Cardiac muscle cell (in vitro differentiated cells and primary cell): ENCODE results near the gene HSPB7. TPM values are rescaled to one million over a fixed set of nuclear protein-coding genes. Genes with fewer than 3 reads are reported as not detected.

Experiments
- DNase-seq, 2 donors: peaks; one replicate each; pipeline versions ENCODE4 v3.0.0 to v3.0.0-alpha.2; 2010 to 2017; ENCODE audit warnings: low read depth in 1 of 2, low spot score in 1 of 2
- H3K27ac ChIP-seq: fragments of 200-600 bp; sonication (generic); 2 replicates; pipeline ENCODE4 v1.5.1; 2016
- H3K27me3 ChIP-seq: fragments of 200-600 bp; sonication (generic); 2 replicates; pipeline ENCODE4 v1.6.0; 2016; ENCODE audit warnings: control low read depth
- H3K36me3 ChIP-seq: fragments of 200-600 bp; sonication (generic); 2 replicates; pipeline ENCODE4 v1.5.1; 2016; ENCODE audit warnings: control low read depth
- H3K4me1 ChIP-seq: fragments of 200-600 bp; sonication (generic); 2 replicates; pipeline ENCODE4 v1.8.1; 2017; ENCODE audit warnings: low read depth, mild to moderate bottlenecking, mixed run types
- H3K4me3 ChIP-seq: fragments of 200-600 bp; sonication (generic); 2 replicates; pipeline ENCODE4 v1.5.1; 2016; ENCODE audit warnings: mild to moderate bottlenecking
- H3K9me3 ChIP-seq: fragments of 200-600 bp; sonication (generic); 2 replicates; pipeline ENCODE4 v1.5.1; 2017; ENCODE audit warnings: low read depth, mild to moderate bottlenecking, control low read depth
- polyA plus RNA-seq: library from polyadenylated mRNA; unstranded; fragments of >200 nt; fragmentation: Nextera tagmentation; extraction: Ambion mirVana; gene quantifications from 2 replicates; pipeline ENCODE4 v1.2.1, GENCODE V29; 2016
- total RNA-seq: library from RNA; depleted of rRNA; stranded (reverse); fragments of >200 nt; gene quantifications from 2 replicates; pipeline ENCODE4 v1.2.3, GENCODE V29; 2016
- TF ChIP-seq, protein P1 (sequence below): IDR thresholded peaks from 2 replicates; pipeline ENCODE4 v1.5.1; 2012; ENCODE audit warnings: low read depth, mild to moderate bottlenecking, low read length

HSPB7 gene
- total and polyA plus RNA-seq, 2 experiments from 2014 or later = 509 to 2,165 TPM

DNA sequence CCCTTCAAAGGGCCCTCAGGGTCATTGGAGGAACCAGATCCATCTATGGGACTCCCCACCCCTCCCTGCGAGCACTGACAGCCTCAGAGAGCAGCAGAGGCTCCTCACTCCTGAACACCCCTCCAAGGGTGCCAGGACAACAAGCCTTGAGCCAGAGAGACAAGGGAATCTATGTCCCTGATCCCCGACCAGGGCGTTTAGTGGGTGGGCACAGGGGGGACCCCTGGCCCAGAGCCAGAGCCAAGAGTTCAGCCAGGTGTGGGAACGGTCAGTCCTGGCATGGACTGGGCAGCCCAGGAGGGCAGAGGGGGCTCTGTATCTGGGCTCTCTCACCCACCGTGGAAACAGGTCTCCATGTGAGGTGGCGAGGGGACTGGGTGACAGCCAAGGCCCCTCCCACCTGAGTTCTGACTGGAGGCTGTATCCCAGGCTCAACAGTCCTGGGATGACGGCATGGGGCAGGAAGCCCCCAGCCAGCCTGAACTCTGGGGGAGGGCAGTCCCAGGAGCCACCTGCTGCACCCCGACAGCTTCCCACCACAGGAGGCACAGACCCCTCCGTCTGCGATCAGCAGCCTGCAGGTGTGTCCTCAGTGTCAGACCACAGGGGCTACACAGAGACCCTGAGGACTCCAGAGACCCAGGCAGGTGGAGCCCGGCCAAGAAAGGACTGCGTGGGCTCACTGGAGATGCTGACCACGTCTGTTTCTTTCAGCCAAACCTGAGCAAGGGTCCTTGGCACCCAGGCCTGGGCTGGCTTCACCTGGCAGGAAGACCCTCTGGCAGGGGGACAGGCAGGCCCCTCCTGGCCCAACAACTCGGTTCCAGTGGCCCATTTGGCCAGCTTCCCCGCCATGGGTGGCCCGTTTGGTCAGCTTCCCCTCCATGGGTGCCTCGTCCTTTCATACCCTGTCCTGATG, 25.0 kb downstream of the HSPB7 start:
- TF ChIP-seq, protein P1, sequence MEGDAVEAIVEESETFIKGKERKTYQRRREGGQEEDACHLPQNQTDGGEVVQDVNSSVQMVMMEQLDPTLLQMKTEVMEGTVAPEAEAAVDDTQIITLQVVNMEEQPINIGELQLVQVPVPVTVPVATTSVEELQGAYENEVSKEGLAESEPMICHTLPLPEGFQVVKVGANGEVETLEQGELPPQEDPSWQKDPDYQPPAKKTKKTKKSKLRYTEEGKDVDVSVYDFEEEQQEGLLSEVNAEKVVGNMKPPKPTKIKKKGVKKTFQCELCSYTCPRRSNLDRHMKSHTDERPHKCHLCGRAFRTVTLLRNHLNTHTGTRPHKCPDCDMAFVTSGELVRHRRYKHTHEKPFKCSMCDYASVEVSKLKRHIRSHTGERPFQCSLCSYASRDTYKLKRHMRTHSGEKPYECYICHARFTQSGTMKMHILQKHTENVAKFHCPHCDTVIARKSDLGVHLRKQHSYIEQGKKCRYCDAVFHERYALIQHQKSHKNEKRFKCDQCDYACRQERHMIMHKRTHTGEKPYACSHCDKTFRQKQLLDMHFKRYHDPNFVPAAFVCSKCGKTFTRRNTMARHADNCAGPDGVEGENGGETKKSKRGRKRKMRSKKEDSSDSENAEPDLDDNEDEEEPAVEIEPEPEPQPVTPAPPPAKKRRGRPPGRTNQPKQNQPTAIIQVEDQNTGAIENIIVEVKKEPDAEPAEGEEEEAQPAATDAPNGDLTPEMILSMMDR = no peak
- Histone ChIP-seq H3K27me3 (no peaks in the 10 kb centered on the region), H3K9me3 (no peaks in the 10 kb centered on the region), H3K36me3 (no peaks in the 10 kb centered on the region), H3K4me3 (no peak overlapping the region), H3K27ac (no peak overlapping the region), H3K4me1 (no peaks in the 10 kb centered on the region)
- no peak for DNase-seq

DNA sequence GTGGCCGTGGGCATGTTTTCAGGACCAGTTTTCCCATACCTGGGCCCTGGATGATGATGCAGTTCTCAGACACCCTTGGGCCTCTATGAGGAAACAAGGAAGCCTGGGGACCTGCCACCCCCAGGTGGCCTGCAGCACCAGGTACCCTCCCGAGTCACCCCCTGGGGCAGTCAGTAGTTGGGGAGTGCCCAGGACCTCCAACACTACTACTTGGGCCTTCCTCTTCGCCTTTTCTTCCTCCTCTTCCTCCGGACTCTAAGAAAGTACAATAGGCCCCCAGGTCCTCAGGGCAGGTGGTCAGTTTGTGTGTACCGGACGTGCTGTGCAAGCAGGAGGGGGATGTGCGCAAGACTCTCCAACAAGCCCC, 25.7 kb downstream of the HSPB7 start:
- no peak for DNase-seq
- no peaks in the 10 kb centered on the region for H3K9me3 ChIP-seq
- TF ChIP-seq, protein P1 = no peak
- no peaks in the 10 kb centered on the region for H3K27me3 ChIP-seq
- H3K36me3 ChIP-seq = no peaks in the 10 kb centered on the region
- H3K27ac ChIP-seq = no peak overlapping the region
- H3K4me1 ChIP-seq = no peaks in the 10 kb centered on the region
- no peak overlapping the region for H3K4me3 ChIP-seq

DNA sequence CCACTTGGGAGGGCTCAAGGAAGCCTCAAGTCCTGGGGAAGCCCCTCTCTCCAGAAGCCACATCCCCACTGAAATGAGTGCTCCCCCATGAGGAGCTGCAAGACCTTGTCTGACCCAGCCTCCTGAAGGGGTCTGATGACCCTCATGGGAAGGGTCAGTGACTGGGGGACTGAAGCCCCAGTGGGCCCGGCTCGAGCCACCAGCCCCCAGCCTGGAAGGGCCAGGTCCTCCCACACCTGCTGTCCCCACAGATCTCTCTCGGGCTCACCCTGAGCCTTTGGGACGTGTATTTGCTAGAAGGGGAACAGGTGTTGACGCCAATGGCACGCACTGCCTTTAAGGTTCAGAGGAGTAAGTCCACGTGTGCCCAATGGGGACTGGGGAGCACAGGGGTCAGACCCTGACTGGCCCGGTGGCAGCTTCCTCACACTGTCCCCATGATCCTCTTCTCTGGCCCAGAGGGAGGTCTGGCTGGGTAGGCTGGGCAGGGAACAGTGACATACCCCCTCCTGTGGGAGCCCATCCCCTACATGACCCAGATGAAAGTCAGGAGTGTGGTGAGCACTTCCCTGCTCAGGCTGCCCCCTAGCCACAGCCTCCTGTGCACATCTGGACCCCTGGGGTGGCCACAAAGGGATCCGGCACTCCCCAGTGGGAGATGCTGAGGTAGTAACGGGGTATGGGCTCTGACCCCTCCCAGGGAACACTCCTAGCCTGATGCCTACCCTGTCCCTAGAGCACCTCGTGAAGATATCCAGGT, 26.2 kb downstream of the HSPB7 start:
- TF ChIP-seq, protein P1 = no peak
- DNase-seq = no peak
- H3K27me3 ChIP-seq = no peaks in the 10 kb centered on the region
- H3K36me3 ChIP-seq = no peaks in the 10 kb centered on the region
- H3K4me3 ChIP-seq = no peak overlapping the region
- H3K27ac ChIP-seq = no peak overlapping the region
- H3K9me3 ChIP-seq = no peaks in the 10 kb centered on the region
- H3K4me1 ChIP-seq = no peaks in the 10 kb centered on the region

DNA sequence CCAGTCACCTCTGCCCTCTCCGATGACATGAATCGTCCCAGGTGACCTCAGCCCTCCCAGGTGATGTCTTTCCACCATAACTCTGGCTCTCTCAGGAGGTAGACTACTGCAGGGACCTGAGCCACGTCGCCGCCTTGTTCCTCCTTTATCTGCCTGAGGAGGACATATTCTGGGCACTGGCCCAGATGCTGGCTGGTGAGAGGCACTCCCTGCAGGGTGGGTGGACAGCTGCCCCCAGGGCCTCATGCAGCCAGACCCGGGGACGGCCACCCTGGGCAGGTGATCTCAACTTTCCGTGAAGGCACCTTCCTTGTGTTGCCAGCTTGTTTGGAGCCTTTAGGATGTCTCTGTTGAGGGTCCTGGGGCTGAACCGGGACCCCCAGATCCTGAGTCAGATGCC, 28.1 kb downstream of the HSPB7 start:
- Histone ChIP-seq H3K4me1 (no peaks in the 10 kb centered on the region), H3K36me3 (no peaks in the 10 kb centered on the region), H3K4me3 (no peak overlapping the region), H3K27ac (no peak overlapping the region), H3K9me3 (no peaks in the 10 kb centered on the region), H3K27me3 (no peaks in the 10 kb centered on the region)
- TF ChIP-seq, protein P1 = no peak
- DNase-seq = no peak

DNA sequence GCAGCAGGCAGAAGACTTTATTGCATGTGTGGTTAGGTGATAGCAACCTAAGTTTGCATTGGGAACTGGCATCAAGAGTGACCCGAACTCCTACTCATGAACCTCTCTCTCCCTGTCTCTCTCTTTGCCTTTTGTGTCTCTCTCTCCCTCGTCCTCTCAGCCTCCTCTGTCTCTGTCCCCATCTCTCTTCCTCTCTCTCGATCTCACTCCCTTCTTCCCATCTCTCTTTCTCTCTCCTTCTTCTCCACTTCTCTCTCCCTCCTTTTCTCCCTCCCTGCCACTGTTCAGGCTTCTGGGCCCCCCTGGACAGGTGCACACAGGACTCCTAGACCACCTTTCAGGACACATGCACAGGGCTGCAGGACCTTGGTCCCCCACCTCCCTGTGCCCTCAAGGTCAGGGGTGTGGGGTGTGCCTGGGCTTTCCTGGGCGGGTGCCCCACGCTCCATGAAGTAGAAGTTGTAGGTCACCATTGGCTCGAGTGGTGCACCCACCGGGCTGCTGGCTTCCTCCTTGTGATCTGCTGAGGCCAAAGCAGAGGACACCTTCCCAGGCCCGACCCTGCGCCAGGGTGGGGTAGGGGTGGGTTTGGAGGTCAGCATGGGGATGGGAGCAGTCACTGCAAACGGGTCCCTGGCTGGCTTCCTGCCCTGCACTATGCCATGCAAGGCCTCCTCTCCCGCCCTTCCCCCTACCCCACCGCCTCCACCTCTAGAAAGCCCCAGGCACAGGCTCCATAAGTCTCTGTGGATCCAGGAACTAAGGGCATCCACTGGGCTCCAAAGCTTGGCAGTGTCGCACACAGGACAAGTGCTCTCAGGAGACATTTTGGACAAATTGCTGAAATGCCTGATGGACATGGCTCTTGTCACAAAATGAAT, 28.7 kb downstream of the HSPB7 start:
- TF ChIP-seq, protein P1 = no peak
- H3K4me3 ChIP-seq = no peak overlapping the region
- H3K4me1 ChIP-seq = no peaks in the 10 kb centered on the region
- no peaks in the 10 kb centered on the region for H3K36me3 ChIP-seq
- H3K9me3 ChIP-seq = no peaks in the 10 kb centered on the region
- no peak for DNase-seq
- H3K27me3 ChIP-seq = no peaks in the 10 kb centered on the region
- H3K27ac ChIP-seq = no peak overlapping the region
